AG08396 (cell line): Measurements from ENCODE around the gene DENND5B.
A peak's percentile ranks its signal among the peaks of the same experiment; 100 is the strongest.
"Not testable (repeated sequence)": the region's sequence is repeated elsewhere in the genome, so short reads cannot be mapped to it uniquely, and the experiment has no call there.

Experiments
- DNase-seq: peaks from one replicate; pipeline ENCODE4 v3.0.0; 2012; ENCODE audit warnings: low spot score, mixed read lengths

The DENND5B gene

DNA sequence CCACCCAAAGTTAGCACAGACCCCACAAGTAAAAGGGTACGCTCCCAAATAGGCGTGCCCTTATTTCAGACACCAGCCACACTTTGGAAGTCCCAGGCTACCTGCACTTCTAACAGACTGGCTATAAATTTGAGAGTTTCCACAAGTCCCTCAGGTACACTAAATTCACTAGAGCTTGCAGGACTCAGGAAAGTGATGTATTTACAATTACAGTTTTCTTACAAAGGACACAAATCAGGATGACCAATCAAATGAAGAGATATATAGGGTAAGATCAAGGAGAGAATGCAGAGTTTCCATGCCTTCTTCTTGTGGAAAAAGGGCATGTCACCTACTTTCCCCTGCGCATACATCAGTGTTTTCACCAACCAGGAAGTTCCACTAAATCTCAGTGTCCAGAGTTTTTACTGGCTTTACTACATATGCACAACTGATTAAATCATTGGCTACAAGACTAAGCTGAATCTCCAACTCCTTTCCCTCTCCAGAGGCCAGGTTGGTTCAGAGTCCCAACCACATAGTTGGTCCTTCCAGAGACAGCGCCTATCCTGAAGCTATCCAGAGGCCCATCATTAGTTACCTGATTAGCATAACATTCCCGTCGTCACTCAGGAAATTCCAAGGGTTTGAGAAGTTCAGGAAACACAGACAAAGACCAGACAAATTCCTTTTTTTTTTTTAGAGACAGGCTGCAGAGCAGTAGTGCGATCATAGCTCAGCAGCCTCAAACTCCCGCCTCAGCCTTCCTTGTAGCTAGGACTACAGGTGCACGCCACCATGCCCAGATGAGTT is 84.2 kb downstream of the DENND5B start:
- no peak for DNase-seq

DNA sequence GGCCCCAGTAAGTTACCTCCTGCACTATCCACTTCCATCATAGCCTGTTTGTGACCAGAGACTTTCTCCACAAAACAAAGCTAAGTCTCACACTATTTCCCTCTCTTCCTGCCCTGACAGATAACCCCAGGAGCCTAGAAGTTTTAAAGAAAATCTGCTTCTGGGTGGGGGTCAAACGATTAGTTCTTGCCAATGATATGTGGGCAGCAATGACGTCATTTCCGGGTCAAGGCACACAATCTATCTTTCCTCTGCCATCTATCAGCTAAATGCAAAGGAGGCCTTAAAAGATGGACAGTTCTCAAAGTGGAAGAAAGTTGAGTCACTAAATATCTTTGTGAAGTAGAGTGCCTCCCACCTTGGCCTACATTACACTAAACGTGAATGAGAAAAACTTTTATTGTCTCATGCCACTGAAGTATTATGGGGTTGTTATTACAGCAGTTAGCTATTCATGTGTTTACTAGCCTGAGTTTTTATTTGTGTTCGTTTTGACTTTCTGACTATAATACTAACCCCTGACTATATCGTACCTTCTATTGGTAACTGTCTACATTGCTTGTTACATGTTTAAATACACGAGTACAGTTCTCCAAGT is 86.2 kb downstream of the DENND5B start:
- no peak for DNase-seq

DNA sequence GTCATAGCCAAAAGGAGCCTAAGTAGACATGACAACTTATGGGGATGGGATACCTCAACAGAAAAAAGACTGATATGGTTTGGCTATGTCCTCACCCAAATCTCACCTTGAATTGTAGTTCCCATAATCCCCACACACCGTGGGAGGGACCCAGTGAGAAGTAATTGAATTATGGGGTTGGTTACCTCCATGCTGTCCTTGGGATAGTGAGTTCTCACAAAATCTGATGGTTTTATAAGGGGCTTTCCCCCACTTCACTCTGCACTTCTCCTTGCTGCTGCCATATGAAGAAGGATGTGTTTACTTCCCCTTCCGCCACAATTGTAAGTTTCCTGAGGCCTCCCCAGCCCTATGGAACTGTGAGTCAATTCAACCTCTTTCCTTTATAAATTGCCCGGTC is 89.9 kb downstream of the DENND5B start:
- not testable (repeated sequence) for DNase-seq

DNA sequence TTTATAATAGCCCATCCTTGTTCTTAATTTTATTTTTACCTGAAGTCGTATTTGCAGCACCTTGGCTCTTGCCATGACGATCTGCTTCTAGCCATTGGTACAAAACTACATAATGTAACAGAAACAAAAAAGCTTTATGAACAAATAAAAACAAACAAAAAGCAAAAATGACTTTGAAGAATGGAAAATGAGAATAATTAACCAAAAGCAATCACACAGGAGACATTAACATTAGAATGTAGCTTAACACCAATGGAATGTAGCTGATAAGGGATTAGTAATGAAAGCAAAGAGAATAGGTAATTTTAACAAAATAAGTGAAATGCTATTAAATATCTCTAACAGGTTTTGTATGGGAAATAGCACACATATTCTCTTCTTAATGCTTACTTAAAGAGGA is 91.4 kb downstream of the DENND5B start:
- no peak for DNase-seq

DNA sequence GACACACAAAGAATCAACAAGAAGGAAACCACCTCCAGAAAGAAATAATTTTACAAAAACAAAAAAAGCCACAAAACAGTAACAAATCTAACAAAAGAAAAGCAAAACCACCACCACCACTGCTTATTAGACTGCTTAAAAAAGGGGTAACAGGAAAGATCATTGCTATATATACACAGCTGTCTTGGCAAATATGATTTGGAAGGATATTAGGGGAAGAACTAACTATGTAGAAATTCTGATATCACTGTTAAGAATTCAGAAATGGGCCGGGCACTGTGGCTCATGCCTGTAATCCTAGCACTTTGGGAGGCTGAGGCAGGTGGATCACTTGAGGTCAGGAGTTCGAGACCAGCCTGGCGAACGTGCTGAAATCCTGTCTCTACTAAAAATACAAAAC is 92.5 kb downstream of the DENND5B start:
- DNase-seq = no peak

DNA sequence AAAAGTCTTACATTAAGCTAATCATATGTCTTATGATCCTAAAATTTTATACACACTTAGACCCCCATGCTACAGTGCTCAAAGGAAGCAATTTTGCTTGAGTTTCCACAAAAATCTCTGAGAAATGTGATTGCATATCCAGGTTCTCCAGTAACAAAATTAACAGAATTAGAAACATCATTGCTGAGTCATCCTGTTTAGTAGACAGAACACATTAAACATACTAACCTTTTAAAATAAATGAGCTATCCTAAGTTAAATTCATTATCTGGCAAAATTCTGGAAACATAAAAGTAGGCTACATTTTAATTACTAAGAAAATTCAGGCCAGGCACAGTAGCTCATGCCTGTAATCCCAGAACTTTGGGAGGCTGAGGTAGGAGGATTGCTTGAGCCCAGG is 94.7 kb downstream of the DENND5B start:
- DNase-seq = no peak

DNA sequence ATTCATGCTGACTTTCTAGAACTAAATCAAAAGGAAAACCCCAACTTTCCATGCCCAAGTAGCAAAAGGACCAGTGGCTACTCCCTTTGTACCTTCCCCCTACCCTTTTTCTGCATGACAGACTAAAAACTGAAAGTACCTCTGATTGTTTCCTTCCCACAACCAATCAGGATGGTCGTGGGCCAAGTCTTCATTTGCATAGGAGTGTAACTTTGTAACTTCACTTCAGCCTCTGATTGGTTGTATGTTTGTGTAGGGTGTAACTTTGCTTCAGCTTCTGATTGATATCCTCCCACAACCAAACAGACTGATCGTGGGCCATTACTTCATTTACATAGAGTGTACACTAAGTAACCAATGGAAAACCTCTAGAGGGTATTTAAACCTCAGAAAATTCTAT is 96.5 kb downstream of the DENND5B start:
- DNase-seq = no peak

DNA sequence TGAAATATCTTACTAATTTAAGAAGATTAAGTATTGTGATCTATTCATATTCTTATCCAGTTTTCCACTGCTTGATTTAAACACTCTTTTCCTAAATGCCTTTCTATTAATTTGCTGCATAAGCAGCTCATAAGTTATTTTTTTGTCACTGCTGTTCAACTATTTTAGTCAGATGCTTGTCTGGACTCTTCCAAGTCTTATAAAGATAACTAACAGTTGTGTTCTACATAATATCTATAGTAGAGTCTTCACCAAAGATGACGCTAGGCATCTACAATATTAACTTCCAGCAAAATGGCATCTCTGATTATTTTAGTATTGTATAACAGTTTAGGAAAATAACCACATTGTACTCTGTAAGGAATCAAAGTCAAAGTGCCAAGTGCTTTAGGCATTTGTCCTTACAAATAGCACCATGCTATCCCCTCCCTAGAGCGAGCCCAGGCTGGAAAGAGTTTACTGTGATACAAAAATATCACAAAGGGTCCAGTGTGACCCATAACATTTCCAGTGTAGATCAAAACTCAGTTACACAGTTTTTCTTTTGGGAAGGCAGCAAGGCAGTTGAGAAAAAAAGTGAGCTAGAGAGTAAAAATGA is 98.2 kb downstream of the DENND5B start:
- no peak for DNase-seq

DNA sequence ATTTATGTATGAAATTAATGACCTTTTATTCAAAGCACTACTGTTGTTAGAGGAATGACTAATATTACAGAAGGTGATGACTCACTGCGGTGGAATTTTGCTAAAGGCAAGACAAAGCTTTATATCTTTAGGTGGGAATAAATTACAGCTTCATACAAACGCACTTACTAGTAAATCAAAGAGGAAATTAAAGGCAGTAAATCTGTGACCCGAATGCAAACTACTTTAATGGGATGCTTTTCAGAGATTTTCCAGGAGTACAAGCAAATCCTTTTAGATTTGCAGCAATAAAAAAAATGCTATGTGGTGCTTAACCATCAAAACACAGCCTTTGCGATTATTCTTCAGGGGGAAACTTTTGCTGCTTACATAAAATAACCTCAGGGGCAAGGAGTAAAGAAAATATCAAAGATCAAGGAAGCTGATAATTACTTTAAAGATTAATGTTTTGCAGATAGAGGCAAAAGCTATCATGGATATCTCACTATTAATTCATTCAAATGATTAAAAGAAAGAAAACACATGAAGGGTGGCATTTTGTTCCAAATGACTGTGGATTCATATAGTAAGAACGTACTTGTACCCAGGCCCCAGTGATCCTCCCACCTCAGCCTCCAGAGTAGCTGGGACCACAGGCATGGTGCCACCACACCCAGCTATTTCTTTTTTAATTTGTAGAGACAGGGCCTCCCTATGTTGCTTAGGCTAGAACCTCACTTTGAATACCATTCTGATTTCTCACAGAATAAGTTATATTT is 98.9 kb downstream of the DENND5B start:
- DNase-seq = peak; percentile 29

DNA sequence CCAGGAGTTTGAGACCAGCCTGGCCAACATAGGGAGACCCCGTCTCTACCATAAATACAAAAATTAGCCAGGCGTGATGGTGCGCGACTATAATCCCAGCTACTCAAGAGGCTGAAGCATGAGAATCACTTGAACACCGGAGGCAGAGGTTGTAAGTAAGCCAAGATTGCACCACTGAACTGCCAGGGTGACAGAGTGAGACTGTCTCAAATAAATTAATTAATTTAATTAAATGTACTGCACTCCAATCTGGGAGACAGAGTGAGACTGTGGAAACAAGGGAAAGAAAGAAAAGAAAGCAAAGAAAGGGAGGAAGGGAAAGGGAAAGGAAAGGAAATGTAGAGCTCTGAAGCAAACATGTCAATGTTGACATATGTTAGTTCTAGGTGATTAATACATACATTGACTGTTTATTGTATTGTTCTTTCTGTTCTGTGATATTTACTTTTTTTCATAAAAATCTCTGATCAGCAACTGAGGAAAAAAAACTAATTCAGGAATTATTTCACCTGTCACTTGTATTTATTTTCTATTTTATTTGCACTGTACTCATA is 99.6 kb downstream of the DENND5B start:
- DNase-seq = no peak

DNA sequence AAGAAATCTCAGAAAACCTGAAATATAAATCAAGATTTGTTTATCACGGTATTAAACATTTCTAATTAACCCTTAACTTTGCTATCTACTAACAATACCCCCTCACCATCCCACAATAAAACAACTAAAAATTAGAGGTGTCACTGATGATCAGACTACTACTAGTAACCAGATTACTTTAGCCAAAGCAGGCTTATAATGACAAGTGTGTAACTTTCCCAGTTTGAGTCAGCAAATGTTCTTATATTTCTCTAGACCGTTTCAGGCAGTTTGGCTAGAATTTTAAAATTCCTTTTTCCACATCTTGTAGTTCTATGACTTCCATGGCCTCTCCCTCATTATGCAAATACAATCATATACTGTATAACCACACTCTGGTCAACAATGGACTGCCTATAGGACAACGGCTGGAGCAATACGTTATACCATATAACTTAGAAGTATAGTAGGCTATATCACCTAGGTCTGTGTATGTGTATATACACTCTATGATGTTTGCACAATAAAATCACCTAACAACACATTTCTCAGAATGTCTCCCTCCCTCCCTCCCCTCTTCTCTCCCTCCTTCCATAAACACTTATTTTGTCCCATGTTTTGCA is 102.1 kb downstream of the DENND5B start:
- no peak for DNase-seq

DNA sequence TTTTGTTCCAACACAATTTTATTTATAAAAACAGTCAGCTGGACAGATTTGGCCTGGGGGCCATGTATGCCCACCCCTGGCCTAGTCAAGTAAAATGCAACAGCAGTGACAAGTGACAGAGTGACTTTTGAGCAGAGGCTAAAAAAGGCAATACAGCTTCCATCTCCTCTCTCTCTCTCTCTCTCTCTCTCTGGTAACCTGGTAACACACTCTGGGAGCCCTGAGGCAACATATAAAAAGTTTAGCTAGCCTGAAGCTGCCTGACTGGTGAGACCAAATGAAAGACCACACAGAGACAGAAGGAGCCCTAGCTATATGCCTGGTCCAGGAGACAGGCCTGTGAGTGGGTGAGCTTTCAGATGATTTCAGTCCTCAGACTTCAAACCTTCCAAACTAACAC is 105.4 kb downstream of the DENND5B start:
- DNase-seq = no peak

DNA sequence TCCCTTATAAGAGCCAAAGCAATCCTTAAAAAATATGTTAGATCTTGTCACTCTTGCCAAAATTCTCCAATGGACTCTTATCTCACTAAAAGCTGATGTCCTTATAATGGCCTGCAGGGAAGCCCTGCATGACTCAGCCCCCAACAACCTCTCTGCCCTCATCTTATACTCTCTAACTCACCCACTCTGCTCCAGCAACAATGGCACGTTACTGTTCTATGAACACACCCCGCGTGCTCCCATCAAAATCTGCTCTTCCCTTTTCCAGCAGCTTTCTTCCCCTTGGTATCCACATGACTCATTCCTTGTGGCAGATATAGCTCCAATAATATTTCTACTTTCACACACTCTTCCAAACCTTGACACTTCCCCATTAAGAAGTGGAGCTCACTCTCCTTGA is 108.1 kb downstream of the DENND5B start:
- no peak for DNase-seq

DNA sequence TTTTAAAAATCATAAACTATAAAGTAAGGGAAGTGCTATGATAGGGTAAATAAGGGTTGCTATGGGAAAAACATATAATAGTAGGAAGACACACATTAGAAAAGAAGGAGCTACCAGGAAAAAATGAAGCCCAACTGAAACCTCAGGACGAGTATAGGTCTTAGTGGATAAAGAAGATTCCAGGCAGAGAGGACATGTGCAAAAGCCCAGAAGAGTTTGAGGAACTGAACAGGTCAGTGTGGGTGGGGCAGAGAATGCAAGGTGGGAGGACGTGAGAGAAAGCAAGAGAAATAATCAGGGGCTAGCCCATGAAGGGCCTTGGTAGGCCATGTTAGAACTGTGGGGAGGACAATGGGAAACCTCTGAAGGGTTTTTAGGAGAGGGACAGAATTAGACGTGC is 109.5 kb downstream of the DENND5B start:
- DNase-seq = no peak

DNA sequence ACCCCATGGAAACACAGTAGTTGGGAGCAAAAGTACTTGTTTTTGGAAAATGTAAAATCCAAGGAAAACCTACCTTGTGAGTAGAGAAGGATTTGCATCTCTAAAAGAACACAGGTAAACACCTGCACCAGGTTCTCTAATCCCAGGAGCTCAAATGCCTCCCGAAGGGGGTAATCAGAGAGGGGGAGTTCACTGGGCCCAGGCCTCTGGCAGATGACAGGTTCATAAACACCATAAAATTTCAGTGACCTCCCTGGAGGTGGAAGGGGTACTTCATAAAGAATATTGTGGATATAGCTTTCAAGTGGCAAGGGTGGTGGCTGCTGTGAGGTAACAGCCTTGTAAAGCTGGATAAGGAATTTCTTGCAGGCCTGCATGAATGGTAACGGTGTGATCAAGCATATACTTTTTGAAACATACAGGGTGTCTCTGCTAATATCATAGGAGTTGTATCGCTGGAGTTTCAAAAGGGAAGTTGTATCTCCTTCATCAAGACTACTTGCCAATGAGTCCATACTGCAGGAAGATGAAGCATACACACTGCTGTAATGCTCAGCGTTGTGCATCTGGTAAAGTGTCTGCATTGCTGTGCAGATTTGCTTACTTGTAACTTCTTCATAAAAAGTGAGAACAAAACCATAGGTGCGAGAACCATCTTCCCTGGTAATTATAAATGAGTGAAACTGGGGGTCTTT is 111.3 kb downstream of the DENND5B start:
- no peak for DNase-seq

DNA sequence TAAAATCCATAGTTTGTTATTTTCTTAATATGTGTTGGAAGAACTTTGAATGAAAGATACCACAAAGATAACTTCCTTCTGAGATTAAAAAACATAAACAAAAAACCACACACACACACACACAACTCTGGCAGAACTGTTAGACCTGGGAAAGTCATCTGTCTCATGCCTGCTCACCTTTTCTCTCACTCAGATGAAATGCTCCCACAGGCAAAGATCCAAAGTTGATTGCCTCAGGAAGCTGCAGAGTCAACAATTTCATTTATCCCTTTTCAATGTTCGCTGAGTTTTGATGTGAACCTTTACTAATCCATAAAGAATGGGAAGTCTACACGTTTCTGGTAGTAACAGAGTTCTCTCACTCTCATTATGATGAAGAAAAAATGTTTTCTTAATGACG is 112.0 kb downstream of the DENND5B start:
- DNase-seq = no peak

DNA sequence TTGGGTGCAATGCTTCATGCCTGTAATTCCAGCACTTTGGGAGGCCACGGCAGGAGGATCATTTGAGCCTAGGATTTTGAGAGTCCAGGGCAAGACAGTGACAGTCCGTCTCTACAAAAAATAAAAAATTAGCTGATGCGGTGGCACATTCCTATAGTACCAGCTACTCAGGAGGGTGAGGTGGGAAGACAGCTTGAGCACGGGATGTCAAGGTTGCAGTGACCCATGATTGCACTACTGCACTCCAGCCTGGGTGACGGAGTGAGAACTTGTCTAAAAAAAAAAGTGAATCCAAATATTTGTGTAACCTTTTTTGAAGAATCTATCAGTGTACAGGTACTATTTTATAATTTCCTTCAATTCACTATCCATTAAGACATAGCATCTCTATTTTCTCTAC is 112.5 kb downstream of the DENND5B start:
- no peak for DNase-seq

DNA sequence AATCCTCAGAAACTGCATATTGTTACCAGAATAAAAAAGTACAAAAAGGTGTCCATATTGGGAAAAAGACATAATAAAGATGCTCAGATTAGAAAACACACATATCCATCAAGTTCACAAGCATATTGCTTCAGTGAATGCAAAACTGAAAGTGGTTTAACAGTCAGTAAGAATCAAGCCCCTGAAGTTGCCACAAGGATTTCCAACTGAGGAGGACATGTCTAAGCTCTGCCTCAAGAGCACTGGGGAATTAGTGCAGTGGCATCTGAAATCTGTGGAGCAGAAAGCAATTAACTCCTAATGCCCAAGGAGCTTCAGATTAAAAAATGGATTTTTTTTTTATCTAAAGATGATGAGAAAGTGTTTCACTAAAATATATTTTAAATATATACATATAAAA is 113.2 kb downstream of the DENND5B start:
- DNase-seq = no peak

DNA sequence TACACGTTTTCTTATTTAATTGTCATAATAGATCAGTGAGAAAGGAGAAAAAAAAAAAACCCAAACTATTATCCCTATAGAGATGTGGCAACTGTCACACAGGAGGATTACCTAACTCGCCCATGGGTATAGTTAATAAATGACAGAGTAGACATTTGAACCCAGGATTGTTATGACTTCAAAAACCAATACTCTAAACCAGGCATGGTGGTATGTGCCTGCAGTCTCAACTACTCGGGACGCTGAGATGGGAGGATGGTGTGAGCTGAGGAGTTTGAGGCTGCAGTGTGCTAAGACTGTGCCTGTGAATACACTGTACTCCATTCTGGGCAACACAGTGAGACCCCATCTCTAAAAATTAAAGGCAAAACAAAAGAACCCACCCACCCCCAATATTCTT is 114.5 kb downstream of the DENND5B start:
- no peak for DNase-seq

DNA sequence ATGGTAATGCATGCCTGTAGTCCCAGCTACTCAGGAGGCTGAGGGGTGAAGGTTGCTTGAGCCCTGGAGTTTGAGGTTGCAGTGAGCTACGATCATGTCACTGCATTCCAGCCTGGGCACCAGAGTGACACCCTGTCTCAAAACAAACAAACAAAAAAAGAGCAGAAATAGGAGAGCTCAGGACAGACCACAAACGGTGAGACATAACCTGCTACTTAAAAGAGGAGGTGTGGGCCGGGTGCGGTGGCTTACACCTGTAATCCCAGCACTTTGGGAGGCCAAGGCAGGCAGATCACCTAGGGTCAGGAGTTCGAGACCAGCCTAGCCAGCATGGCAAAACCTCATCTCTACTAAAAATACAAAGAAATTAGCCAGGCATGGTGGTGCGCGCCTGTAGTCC is 115.3 kb downstream of the DENND5B start:
- DNase-seq = not testable (repeated sequence)

DNA sequence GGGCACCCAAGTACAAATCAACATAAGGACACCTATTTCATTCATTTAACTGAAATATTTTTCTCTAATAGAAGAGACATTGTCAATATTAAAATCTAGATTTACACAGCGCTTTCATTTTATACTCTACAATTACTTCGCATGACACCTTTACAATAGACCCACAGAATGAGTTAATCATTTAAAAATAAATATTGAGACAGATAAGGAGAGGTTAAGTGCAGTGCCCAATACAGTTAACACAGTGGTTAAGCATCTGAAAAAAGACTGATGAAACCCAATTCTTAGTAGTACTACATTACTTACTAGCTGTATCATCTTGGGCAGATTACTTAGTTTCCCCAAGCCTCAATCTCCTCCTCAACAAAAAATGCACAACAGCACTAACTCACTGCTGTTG is 116.2 kb downstream of the DENND5B start:
- DNase-seq = no peak

DNA sequence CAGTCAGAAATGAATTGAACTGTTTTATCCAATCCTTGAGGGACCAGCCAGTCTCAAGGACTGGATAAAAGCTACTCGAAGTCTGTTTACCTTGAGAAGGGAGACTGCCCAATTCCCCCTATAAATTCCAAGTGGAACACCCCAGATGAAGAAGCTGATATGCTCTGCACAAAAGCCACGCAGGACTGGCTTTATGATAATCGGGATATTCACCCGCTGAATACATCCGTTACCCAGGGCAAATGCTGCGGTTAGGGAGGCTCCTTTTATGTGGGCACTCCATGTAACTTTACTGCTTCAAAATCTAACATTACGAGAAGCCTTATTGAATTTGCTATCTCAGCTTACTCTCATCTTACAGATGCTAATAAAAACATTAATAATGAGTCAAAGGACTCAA is 119.1 kb downstream of the DENND5B start:
- DNase-seq = no peak
